Embryonic facial prominence (tissue), 1 donor: Measurements from ENCODE around the gene TTC28.
"Not testable (repeated sequence)": the region's sequence is repeated elsewhere in the genome, so short reads cannot be mapped to it uniquely, and the experiment has no call there.

ENCODE experiments used
- DNase-seq: peaks from one replicate; pipeline ENCODE4 v3.0.0-alpha.2; 2016; ENCODE audit errors: extremely low spot score

Gene TTC28

GRCh38 chr22:28408709-28409108 is 270.9 kb downstream of the TTC28 start:
- DNase-seq, result no peak

GRCh38 chr22:28407645-28408044 is 272.0 kb downstream of the TTC28 start:
- DNase-seq, result no peak

- DNase-seq, result no peak
Observed at GRCh38 chr22:28406246-28406645, 273.4 kb downstream of the TTC28 start.

GRCh38 chr22:28405588-28405987 is 274.1 kb downstream of the TTC28 start:
- no peak for DNase-seq

- no peak for DNase-seq
Observed at GRCh38 chr22:28402539-28402938, 277.1 kb downstream of the TTC28 start.

- no peak for DNase-seq
Observed at GRCh38 chr22:28402060-28402459, 277.6 kb downstream of the TTC28 start.

- DNase-seq, result no peak
Observed at GRCh38 chr22:28398981-28399380, 280.7 kb downstream of the TTC28 start.

GRCh38 chr22:28398355-28398754 is 281.3 kb downstream of the TTC28 start:
- no peak for DNase-seq

GRCh38 chr22:28397306-28397705 is 282.3 kb downstream of the TTC28 start:
- no peak for DNase-seq

GRCh38 chr22:28395920-28396753 is 283.5 kb downstream of the TTC28 start:
- no peak for DNase-seq

- no peak for DNase-seq
Observed at GRCh38 chr22:28395520-28395919, 284.1 kb downstream of the TTC28 start.

- DNase-seq, result no peak
Observed at GRCh38 chr22:28394513-28395110, 285.0 kb downstream of the TTC28 start.

- DNase-seq, result no peak
Observed at GRCh38 chr22:28381429-28382167, 298.0 kb downstream of the TTC28 start.

GRCh38 chr22:28379951-28380350 is 299.7 kb downstream of the TTC28 start:
- no peak for DNase-seq

GRCh38 chr22:28379075-28379779 is 300.4 kb downstream of the TTC28 start:
- DNase-seq, result no peak

GRCh38 chr22:28375761-28376534 is 303.7 kb downstream of the TTC28 start:
- no peak for DNase-seq

- DNase-seq, result peak; percentile 15
Observed at GRCh38 chr22:28373831-28374230, 305.8 kb downstream of the TTC28 start.

- DNase-seq, result no peak
Observed at GRCh38 chr22:28369854-28370253, 309.8 kb downstream of the TTC28 start.

GRCh38 chr22:28366856-28367255 is 312.8 kb downstream of the TTC28 start:
- DNase-seq, result no peak

GRCh38 chr22:28365371-28365770 is 314.3 kb downstream of the TTC28 start:
- DNase-seq, result no peak

GRCh38 chr22:28364105-28364504 is 315.5 kb downstream of the TTC28 start:
- DNase-seq, result not testable (repeated sequence)
